Lung (tissue), 12 donors: Measurements from ENCODE around the gene MMEL1. TPM values are rescaled to one million over a fixed set of nuclear protein-coding genes. Genes with fewer than 3 reads are reported as not detected.

Source experiments
- ATAC-seq: fragments of 200-7000 bp; cut with Tn5 transposase; one replicate; pipeline ENCODE4 v1.9.1; 2020; ENCODE audit warnings: moderate number of reproducible peaks; ENCODE audit not compliant: insufficient read depth, low FRiP score
- DNase-seq, 3 donors: peaks; one replicate each; pipeline ENCODE4 v3.0.0-alpha.2; 2013 to 2017
- H3K27ac ChIP-seq, 2 donors: one replicate each; pipeline ENCODE4 v1.5.1; 2013; ENCODE audit warnings: mild to moderate bottlenecking in 2 of 2, moderate library complexity in 2 of 2, control low read depth in 1 of 2, inconsistent platforms in 1 of 2, low read depth in 1 of 2, low read length in 1 of 2
- H3K27me3 ChIP-seq, 3 donors: one replicate each; pipeline ENCODE4 v1.5.1; 2013; ENCODE audit warnings: low read length in 2 of 3; ENCODE audit not compliant: control insufficient read depth in 3 of 3, insufficient read depth in 3 of 3
- H3K36me3 ChIP-seq, 4 donors: one replicate each; pipeline ENCODE4 v1.5.1; 2013; ENCODE audit warnings: low read length in 4 of 4, mild to moderate bottlenecking in 1 of 4, moderate library complexity in 1 of 4; ENCODE audit not compliant: control insufficient read depth in 4 of 4, insufficient read depth in 4 of 4
- H3K4me1 ChIP-seq, 5 donors: one replicate each; pipeline ENCODE4 v1.5.1; 2013; ENCODE audit warnings: low read length in 5 of 5, mild to moderate bottlenecking in 2 of 5, moderate library complexity in 1 of 5; ENCODE audit not compliant: control insufficient read depth in 5 of 5, insufficient read depth in 5 of 5
- H3K4me3 ChIP-seq: one replicate; pipeline ENCODE4 v1.5.1; 2013; ENCODE audit warnings: mild to moderate bottlenecking, control low read depth, moderate library complexity
- H3K9ac ChIP-seq, 2 donors: one replicate each; pipeline ENCODE4 v1.5.1; 2013; ENCODE audit warnings: low read length in 2 of 2, control low read depth in 1 of 2; ENCODE audit not compliant: insufficient read depth in 1 of 2
- H3K9me3 ChIP-seq, 4 donors: one replicate each; pipeline ENCODE4 v1.5.1; 2013; ENCODE audit warnings: low read length in 3 of 4, mild to moderate bottlenecking in 1 of 4, moderate library complexity in 1 of 4; ENCODE audit not compliant: control insufficient read depth in 4 of 4, insufficient read depth in 3 of 4
- CTCF ChIP-seq: IDR thresholded peaks from 2 replicates; pipeline ENCODE4 v1.5.1; 2012; ENCODE audit warnings: mild to moderate bottlenecking; ENCODE audit errors: control extremely low read depth, extremely low read depth
- WGBS, 2 donors: extraction: QIAGEN DNeasy Blood & Tissue Kit; methylation state at CpG; one replicate each; pipeline ENCODE4 v1.1.7; 2013; 5-methylcytosine and 5-hydroxymethylcytosine counted together
- polyA plus RNA-seq, 2 donors: library from polyadenylated mRNA; stranded (reverse); fragments of 200-250 nt; gene quantifications; one replicate each; pipeline ENCODE4 v1.2.1, GENCODE V29; 2013
- total RNA-seq, 2 donors: library from RNA; depleted of rRNA in 1 of 2; stranded (reverse); fragments of >200 nt in 1 of 2; gene quantifications; one replicate each; pipeline ENCODE4 v1.2.1, GENCODE V29; 2014 to 2021
- donor health status: control.
- donor health status: control.
- donor health status: Bipolar disorder and iron deficiency.
- donor health status: healthy.
- donor health status: DM: yes; HTN: yes; CAD: no.

The MMEL1 gene
- total and polyA plus RNA-seq, 4 donors = 4.0 to 8.4 (median 6.0) TPM

- 46 to 73% methylated on average over 11 of the region's 11 CpGs for WGBS, 2 donors
- no peak for TF ChIP-seq CTCF
- Histone ChIP-seq H3K4me3 (no peak overlapping the region), H3K27me3 (no peaks in the 10 kb centered on the region), H3K36me3 (no peaks in the 10 kb centered on the region), H3K4me1 (peaks cover 0 to 16% (median 0%) of the 10 kb centered on the region in 5 donors), H3K9ac (no peak overlapping the region), H3K27ac (no peak overlapping the region), H3K9me3 (peaks cover 0 to 10% (median 1%) of the 10 kb centered on the region in 4 donors)
- DNase-seq (no peak), ATAC-seq (no peak)
Observed at GRCh38 chr1:2639203-2639602, 6.4 kb upstream of the MMEL1 start.

- no peak for TF ChIP-seq CTCF
- Histone ChIP-seq H3K27me3 (no peaks in the 10 kb centered on the region), H3K4me3 (no peak overlapping the region), H3K4me1 (peaks cover 0 to 18% (median under 1%) of the 10 kb centered on the region in 5 donors), H3K27ac (no peak overlapping the region), H3K36me3 (no peaks in the 10 kb centered on the region), H3K9ac (no peak overlapping the region), H3K9me3 (peaks cover 0 to 10% (median 1%) of the 10 kb centered on the region in 4 donors)
- DNase-seq (no peak), ATAC-seq (no peak)
- WGBS, 2 donors = 76 to 83% methylated on average over 16 of the region's 16 CpGs
Observed at GRCh38 chr1:2638466-2639115, 5.8 kb upstream of the MMEL1 start.

- no peak overlapping the region for H3K9ac ChIP-seq
- H3K4me3 ChIP-seq = no peak overlapping the region
- no peak for TF ChIP-seq CTCF
- no peak overlapping the region for H3K27ac ChIP-seq
- ATAC-seq (no peak), DNase-seq (no peak)
- H3K27me3 ChIP-seq = no peaks in the 10 kb centered on the region
- H3K4me1 ChIP-seq = peaks cover 0 to 24% (median 9%) of the 10 kb centered on the region in 5 donors
- 73 to 75% methylated on average over 10 of the region's 10 CpGs for WGBS, 2 donors
- no peaks in the 10 kb centered on the region for H3K36me3 ChIP-seq
- H3K9me3 ChIP-seq = peaks cover 0 to 10% (median 1%) of the 10 kb centered on the region in 4 donors
Observed at GRCh38 chr1:2637442-2638145, 4.8 kb upstream of the MMEL1 start.
